ENCODE data around the gene HSPD1. TPM values are rescaled to one million over a fixed set of nuclear protein-coding genes. Genes with fewer than 3 reads are reported as not detected.

HSPD1 gene
- total and polyA plus RNA-seq, 9 of the 15 experiments (the other 6 are each of a cell fraction or from before 2014, with no cell fraction given) = 398 to 1,014 (median 622) TPM

DNA sequence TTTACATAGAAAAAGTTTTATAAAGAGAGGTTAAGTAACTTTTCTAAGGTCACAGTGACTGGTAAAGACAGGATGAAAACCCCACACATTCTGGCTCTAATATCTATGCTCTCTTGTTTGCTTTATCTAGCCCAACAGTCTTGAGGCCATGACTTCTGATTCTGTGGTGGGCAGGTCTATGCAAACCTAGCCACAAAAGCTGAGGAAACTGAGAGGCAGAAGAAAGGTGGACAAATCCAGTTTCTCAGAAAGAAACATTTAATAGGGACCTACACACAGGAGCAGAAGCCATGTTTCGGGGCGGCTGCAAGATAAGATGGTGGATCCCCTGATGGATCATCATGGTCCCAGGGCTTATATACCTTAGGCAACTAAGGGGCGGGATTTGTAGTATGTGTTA, 21.8 kb downstream of the HSPD1 start (continued):
- TF ChIP-seq NFATC3 (IDR thresholded peaks at IDR 0.05) = no peak
- TF ChIP-seq ILF3 (IDR thresholded peaks at IDR 0.05; ENCODE audit: borderline replicate concordance) = no peak
- TF ChIP-seq DPF2 (IDR thresholded peaks at IDR 0.05) = peak; percentile 36
- TF ChIP-seq, protein P1, sequence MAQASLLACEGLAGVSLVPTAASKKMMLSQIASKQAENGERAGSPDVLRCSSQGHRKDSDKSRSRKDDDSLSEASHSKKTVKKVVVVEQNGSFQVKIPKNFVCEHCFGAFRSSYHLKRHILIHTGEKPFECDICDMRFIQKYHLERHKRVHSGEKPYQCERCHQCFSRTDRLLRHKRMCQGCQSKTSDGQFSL (CRISPR knock-in tag; IDR thresholded peaks at IDR 0.05) = no peak
- TF ChIP-seq, protein P1 (tag; IDR thresholded peaks at IDR 0.05) = no peak
- TF ChIP-seq EZH2 (IDR thresholded peaks at IDR 0.05; ENCODE audit: borderline replicate concordance, low read depth, low read length) = no peak
- TF ChIP-seq CBFA2T3 (IDR thresholded peaks at IDR 0.05) = peak; percentile 61
- TF ChIP-seq, protein P2, sequence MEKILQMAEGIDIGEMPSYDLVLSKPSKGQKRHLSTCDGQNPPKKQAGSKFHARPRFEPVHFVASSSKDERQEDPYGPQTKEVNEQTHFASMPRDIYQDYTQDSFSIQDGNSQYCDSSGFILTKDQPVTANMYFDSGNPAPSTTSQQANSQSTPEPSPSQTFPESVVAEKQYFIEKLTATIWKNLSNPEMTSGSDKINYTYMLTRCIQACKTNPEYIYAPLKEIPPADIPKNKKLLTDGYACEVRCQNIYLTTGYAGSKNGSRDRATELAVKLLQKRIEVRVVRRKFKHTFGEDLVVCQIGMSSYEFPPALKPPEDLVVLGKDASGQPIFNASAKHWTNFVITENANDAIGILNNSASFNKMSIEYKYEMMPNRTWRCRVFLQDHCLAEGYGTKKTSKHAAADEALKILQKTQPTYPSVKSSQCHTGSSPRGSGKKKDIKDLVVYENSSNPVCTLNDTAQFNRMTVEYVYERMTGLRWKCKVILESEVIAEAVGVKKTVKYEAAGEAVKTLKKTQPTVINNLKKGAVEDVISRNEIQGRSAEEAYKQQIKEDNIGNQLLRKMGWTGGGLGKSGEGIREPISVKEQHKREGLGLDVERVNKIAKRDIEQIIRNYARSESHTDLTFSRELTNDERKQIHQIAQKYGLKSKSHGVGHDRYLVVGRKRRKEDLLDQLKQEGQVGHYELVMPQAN (IDR thresholded peaks at IDR 0.05; ENCODE audit: borderline replicate concordance) = no peak
- no peak for TF ChIP-seq ZBTB7A (IDR thresholded peaks at IDR 0.05; ENCODE audit: borderline replicate concordance, control insufficient read depth, low read depth, low read length)
- no peak for TF ChIP-seq IFI16 (CRISPR knock-in tag; IDR thresholded peaks at IDR 0.05)
- TF ChIP-seq ZBTB8A (IDR thresholded peaks at IDR 0.05; ENCODE audit: partially characterized antibody) = no peak
- 0 out of 2 replicates have a peak, but pooled peaks have one; percentile 22 for TF ChIP-seq POLR2AphosphoS5 (IDR thresholded peaks at IDR 0.05; ENCODE audit: control insufficient read depth, insufficient read depth, low read depth, low read length)
- TF ChIP-seq ZSCAN29 (IDR thresholded peaks at IDR 0.05) = peak; percentile 90
- TF ChIP-seq, protein P3, sequence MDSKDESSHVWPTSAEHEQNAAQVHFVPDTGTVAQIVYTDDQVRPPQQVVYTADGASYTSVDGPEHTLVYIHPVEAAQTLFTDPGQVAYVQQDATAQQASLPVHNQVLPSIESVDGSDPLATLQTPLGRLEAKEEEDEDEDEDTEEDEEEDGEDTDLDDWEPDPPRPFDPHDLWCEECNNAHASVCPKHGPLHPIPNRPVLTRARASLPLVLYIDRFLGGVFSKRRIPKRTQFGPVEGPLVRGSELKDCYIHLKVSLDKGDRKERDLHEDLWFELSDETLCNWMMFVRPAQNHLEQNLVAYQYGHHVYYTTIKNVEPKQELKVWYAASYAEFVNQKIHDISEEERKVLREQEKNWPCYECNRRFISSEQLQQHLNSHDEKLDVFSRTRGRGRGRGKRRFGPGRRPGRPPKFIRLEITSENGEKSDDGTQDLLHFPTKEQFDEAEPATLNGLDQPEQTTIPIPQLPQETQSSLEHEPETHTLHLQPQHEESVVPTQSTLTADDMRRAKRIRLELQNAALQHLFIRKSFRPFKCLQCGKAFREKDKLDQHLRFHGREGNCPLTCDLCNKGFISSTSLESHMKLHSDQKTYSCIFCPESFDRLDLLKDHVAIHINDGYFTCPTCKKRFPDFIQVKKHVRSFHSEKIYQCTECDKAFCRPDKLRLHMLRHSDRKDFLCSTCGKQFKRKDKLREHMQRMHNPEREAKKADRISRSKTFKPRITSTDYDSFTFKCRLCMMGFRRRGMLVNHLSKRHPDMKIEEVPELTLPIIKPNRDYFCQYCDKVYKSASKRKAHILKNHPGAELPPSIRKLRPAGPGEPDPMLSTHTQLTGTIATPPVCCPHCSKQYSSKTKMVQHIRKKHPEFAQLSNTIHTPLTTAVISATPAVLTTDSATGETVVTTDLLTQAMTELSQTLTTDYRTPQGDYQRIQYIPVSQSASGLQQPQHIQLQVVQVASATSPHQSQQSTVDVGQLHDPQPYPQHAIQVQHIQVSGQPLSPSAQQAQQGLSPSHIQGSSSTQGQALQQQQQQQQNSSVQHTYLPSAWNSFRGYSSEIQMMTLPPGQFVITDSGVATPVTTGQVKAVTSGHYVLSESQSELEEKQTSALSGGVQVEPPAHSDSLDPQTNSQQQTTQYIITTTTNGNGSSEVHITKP (IDR thresholded peaks at IDR 0.05; ENCODE audit: partially characterized antibody) = no peak
- TF ChIP-seq, protein P4, sequence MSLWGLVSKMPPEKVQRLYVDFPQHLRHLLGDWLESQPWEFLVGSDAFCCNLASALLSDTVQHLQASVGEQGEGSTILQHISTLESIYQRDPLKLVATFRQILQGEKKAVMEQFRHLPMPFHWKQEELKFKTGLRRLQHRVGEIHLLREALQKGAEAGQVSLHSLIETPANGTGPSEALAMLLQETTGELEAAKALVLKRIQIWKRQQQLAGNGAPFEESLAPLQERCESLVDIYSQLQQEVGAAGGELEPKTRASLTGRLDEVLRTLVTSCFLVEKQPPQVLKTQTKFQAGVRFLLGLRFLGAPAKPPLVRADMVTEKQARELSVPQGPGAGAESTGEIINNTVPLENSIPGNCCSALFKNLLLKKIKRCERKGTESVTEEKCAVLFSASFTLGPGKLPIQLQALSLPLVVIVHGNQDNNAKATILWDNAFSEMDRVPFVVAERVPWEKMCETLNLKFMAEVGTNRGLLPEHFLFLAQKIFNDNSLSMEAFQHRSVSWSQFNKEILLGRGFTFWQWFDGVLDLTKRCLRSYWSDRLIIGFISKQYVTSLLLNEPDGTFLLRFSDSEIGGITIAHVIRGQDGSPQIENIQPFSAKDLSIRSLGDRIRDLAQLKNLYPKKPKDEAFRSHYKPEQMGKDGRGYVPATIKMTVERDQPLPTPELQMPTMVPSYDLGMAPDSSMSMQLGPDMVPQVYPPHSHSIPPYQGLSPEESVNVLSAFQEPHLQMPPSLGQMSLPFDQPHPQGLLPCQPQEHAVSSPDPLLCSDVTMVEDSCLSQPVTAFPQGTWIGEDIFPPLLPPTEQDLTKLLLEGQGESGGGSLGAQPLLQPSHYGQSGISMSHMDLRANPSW (CRISPR knock-in tag; IDR thresholded peaks at IDR 0.05) = no peak
- peak; percentile 33; the same call in 1 of the 2 replicates for TF ChIP-seq TAL1 (IDR thresholded peaks at IDR 0.05)
- no peak for TF ChIP-seq RUNX1 (IDR thresholded peaks at IDR 0.05; ENCODE audit: low read depth)
- TF ChIP-seq ZNF778 (CRISPR knock-in tag; IDR thresholded peaks at IDR 0.05) = no peak
- TF ChIP-seq NONO (IDR thresholded peaks at IDR 0.05; ENCODE audit: low read depth in 2 of 2, low read length in 1 of 2) = no peak

Data from K562 (cell line).